Liver (tissue), 9 donors: ENCODE results near the gene MYBPH. TPM values are rescaled to one million over a fixed set of nuclear protein-coding genes. Genes with fewer than 3 reads are reported as not detected.

ENCODE experiments used
- DNase-seq: peaks from one replicate; pipeline ENCODE4 v3.0.0-alpha.2; 2017; ENCODE audit warnings: low spot score
- H3K27ac ChIP-seq, 2 donors: one replicate each; pipeline ENCODE4 v1.7.0; 2013; ENCODE audit warnings: inconsistent platforms in 2 of 2, low read length in 2 of 2, control low read depth in 1 of 2, low read depth in 1 of 2, mild to moderate bottlenecking in 1 of 2
- H3K27me3 ChIP-seq, 4 donors: one replicate each; pipeline versions ENCODE4 v1.6.1 to v1.7.0; 2013; ENCODE audit warnings: low read length in 3 of 4, inconsistent platforms in 1 of 4, mild to moderate bottlenecking in 1 of 4, moderate library complexity in 1 of 4; ENCODE audit not compliant: control insufficient read depth in 4 of 4, insufficient read depth in 4 of 4
- H3K36me3 ChIP-seq, 4 donors: one replicate each; pipeline versions ENCODE4 v1.6.1 to v1.7.0; 2013; ENCODE audit warnings: low read length in 3 of 4, mild to moderate bottlenecking in 3 of 4, low read depth in 1 of 4, moderate library complexity in 1 of 4; ENCODE audit not compliant: control insufficient read depth in 4 of 4, insufficient read depth in 3 of 4
- H3K4me1 ChIP-seq, 4 donors: one replicate each; pipeline versions ENCODE4 v1.6.1 to v1.7.0; 2013; ENCODE audit warnings: low read length in 3 of 4, mild to moderate bottlenecking in 3 of 4, moderate library complexity in 1 of 4; ENCODE audit not compliant: control insufficient read depth in 4 of 4, insufficient read depth in 4 of 4
- H3K4me3 ChIP-seq, 3 donors: one replicate each; pipeline versions ENCODE4 v1.6.1 to v1.7.0; 2013; ENCODE audit warnings: low read length in 3 of 3, control low read depth in 1 of 3, low read depth in 1 of 3, mild to moderate bottlenecking in 1 of 3
- H3K9ac ChIP-seq, 2 donors: one replicate each; pipeline ENCODE4 v1.7.0; 2013; ENCODE audit warnings: low read length in 2 of 2, mild to moderate bottlenecking in 2 of 2, moderate library complexity in 2 of 2, control low read depth in 1 of 2, low read depth in 1 of 2
- H3K9me3 ChIP-seq, 4 donors: one replicate each; pipeline versions ENCODE4 v1.6.1 to v1.7.0; 2013; ENCODE audit warnings: low read length in 3 of 4; ENCODE audit not compliant: control insufficient read depth in 4 of 4
- EGR1 ChIP-seq, 2 donors: IDR thresholded peaks; 2 replicates each; pipeline ENCODE4 v1.6.1; 2016 to 2018; ENCODE audit warnings: antibody characterized with exemption in 2 of 2, low read depth in 2 of 2
- FOXA1 ChIP-seq: IDR thresholded peaks from 2 replicates; pipeline ENCODE4 v1.6.1; 2016; ENCODE audit warnings: antibody characterized with exemption
- GABPA ChIP-seq, 2 donors: IDR thresholded peaks in 1 of 2; conservative IDR thresholded peaks in 1 of 2; 2 replicates each; pipeline ENCODE4 v1.6.1; 2016; ENCODE audit warnings: antibody characterized with exemption in 2 of 2, mild to moderate bottlenecking in 1 of 2, moderate library complexity in 1 of 2
- HNF4A ChIP-seq, 2 donors: conservative IDR thresholded peaks; 2 replicates each; pipeline ENCODE4 v1.6.1; 2016; ENCODE audit warnings: antibody characterized with exemption in 2 of 2, mild to moderate bottlenecking in 2 of 2
- HNF4G ChIP-seq: IDR thresholded peaks from 2 replicates; pipeline ENCODE4 v1.6.1; 2016; ENCODE audit warnings: antibody characterized with exemption
- JUND ChIP-seq, 2 donors: IDR thresholded peaks; 2 replicates each; pipeline ENCODE4 v1.6.1; 2016; ENCODE audit warnings: antibody characterized with exemption in 2 of 2
- NR2F2 ChIP-seq: IDR thresholded peaks from 2 replicates; pipeline ENCODE4 v1.6.1; 2016; ENCODE audit warnings: antibody characterized with exemption
- RAD21 ChIP-seq, 2 donors: IDR thresholded peaks; 2 replicates each; pipeline ENCODE4 v1.6.1; 2016; ENCODE audit warnings: antibody characterized with exemption in 2 of 2, mild to moderate bottlenecking in 2 of 2
- RXRA ChIP-seq, 2 donors: IDR thresholded peaks; 2 replicates each; pipeline ENCODE4 v1.6.1; 2017 to 2018; ENCODE audit warnings: antibody characterized with exemption in 2 of 2, mild to moderate bottlenecking in 1 of 2
- TAF1 ChIP-seq: conservative IDR thresholded peaks from 2 replicates; pipeline ENCODE4 v1.6.1; 2016; ENCODE audit warnings: antibody characterized with exemption, mild to moderate bottlenecking
- YY1 ChIP-seq: IDR thresholded peaks from 2 replicates; pipeline ENCODE4 v1.6.1; 2016; ENCODE audit warnings: antibody characterized with exemption, mild to moderate bottlenecking
- WGBS: extraction: QIAGEN DNeasy Blood & Tissue Kit; methylation state at CpG from one replicate; pipeline ENCODE4 v1.1.7; 2013; 5-methylcytosine and 5-hydroxymethylcytosine counted together
- polyA plus RNA-seq, 2 donors: library from polyadenylated mRNA; stranded (reverse) in 1 of 2; unstranded in 1 of 2; fragments of 200-250 nt in 1 of 2; fragments of >200 nt in 1 of 2; fragmentation: Nextera tagmentation in 1 of 2; extraction: Ambion mirVana in 1 of 2; gene quantifications; one replicate each; pipeline versions ENCODE4 v1.2.1 to v1.2.3, GENCODE V29; 2013 to 2015
- total RNA-seq, 2 donors: library from RNA; depleted of rRNA; stranded (reverse); fragments of >200 nt; gene quantifications; one replicate each; pipeline ENCODE4 v1.2.3, GENCODE V29; 2014
- TF ChIP-seq, protein P1 (sequence below): IDR thresholded peaks from 2 replicates; pipeline ENCODE4 v1.6.1; 2016; ENCODE audit warnings: antibody characterized with exemption
- TF ChIP-seq, protein P2 (sequence below): IDR thresholded peaks from 2 replicates; pipeline ENCODE4 v1.6.1; 2016; ENCODE audit warnings: antibody characterized with exemption
- TF ChIP-seq, protein P3 (sequence below): IDR thresholded peaks from 2 replicates; pipeline ENCODE4 v1.6.1; 2016; ENCODE audit warnings: antibody characterized with exemption
- TF ChIP-seq, protein P4 (sequence below): fragments of 150-350 bp; IDR thresholded peaks from 2 replicates; pipeline ENCODE4 v1.5.1; 2017; ENCODE audit warnings: improper control_type of control experiment, low read depth, low read length; ENCODE audit not compliant: missing input control
- TF ChIP-seq, protein P5 (sequence below): IDR thresholded peaks from 2 replicates; pipeline ENCODE4 v1.6.1; 2016; ENCODE audit warnings: antibody characterized with exemption, mild to moderate bottlenecking
- donor health status: healthy.
- donor health status: healthy.
- donor health status: healthy.
- donor health status: healthy.
- donor health status: healthy.

The MYBPH gene
- total and polyA plus RNA-seq, 4 donors: 0.09 TPM; not detected in 3

DNA sequence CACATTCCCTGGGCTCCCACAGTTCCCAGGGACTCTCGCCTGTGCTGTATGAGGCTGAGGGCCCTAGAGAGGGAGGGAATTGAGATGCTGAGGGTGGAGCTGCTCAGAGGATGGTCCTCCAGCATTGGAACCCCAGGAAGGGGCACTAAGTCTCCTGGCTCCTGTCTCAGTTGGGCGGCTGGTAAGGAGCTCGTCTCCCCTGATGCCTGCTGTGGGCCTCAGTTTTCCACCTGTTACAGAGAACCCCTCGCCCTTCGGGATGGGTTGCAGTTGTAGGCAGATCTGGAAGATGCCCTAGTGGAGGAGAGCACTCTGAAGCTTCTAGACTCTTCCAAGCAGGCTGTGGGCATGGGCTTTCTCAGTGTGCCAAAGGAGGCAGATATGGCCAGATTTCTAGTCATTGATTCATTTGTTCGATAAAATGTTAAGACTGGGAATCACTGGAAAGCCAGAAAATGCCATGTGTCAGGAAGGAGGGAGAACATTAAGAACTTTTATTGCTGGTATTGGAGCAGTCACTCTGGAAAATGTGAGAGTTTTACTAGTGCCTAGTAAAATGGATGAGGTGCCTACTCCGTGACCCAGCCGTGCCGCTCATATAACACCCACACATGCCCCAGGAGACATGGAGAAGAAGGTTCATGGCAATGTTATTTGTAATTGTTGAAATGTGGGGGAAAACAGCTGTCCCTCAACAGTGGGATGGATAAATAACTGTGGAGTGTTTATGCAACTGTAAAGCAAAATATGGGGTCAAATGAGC, 828 bp upstream of the MYBPH start:
- Histone ChIP-seq H3K27ac (no peak overlapping the region), H3K36me3 (no peaks in the 10 kb centered on the region), H3K4me1 (no peaks in the 10 kb centered on the region), H3K27me3 (no peaks in the 10 kb centered on the region), H3K9ac (no peak overlapping the region), H3K9me3 (no peaks in the 10 kb centered on the region), H3K4me3 (no peak overlapping the region)
- no peak for TF ChIP-seq EGR1 (IDR thresholded peaks at IDR 0.05; ENCODE audit: low read depth in 2 of 2)
- TF ChIP-seq HNF4A (conservative IDR thresholded peaks at IDR 0.05): no peak
- TF ChIP-seq RXRA (IDR thresholded peaks at IDR 0.05): no peak
- TF ChIP-seq, protein P1, sequence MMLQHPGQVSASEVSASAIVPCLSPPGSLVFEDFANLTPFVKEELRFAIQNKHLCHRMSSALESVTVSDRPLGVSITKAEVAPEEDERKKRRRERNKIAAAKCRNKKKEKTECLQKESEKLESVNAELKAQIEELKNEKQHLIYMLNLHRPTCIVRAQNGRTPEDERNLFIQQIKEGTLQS: no peak
- no peak for TF ChIP-seq GABPA (IDR thresholded peaks at IDR 0.05 in 1 of 2, conservative IDR thresholded peaks at IDR 0.05 in 1 of 2)
- DNase-seq: no peak
- WGBS: 93% methylated on average over 9 of the region's 9 CpGs

DNA sequence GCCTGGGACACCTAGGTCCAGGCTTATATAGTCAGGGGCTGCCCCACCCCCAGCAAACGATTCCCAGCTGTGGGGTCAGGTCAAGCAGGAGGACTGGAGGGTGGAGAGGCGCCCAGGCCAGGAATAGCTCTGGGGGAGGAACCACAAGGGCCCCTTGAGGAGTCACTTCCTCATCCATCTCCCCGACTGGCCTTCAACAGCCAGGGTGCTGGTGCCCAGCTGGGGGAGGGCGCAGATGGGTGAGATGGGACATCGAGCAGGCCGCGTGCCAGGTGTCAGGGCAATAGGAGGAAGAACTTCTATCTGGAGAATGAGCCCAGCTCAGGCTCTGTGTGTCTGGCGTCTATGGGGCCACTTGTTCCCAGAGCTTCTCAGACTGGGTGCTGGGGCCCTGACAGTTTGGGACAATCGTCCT, 208 bp upstream of the MYBPH start:
- Histone ChIP-seq H3K27me3 (no peaks in the 10 kb centered on the region), H3K36me3 (no peaks in the 10 kb centered on the region), H3K4me3 (no peak overlapping the region), H3K9me3 (no peaks in the 10 kb centered on the region), H3K4me1 (no peaks in the 10 kb centered on the region), H3K9ac (no peak overlapping the region), H3K27ac (no peak overlapping the region)
- TF ChIP-seq FOXA1: no peak
- TF ChIP-seq, protein P2, sequence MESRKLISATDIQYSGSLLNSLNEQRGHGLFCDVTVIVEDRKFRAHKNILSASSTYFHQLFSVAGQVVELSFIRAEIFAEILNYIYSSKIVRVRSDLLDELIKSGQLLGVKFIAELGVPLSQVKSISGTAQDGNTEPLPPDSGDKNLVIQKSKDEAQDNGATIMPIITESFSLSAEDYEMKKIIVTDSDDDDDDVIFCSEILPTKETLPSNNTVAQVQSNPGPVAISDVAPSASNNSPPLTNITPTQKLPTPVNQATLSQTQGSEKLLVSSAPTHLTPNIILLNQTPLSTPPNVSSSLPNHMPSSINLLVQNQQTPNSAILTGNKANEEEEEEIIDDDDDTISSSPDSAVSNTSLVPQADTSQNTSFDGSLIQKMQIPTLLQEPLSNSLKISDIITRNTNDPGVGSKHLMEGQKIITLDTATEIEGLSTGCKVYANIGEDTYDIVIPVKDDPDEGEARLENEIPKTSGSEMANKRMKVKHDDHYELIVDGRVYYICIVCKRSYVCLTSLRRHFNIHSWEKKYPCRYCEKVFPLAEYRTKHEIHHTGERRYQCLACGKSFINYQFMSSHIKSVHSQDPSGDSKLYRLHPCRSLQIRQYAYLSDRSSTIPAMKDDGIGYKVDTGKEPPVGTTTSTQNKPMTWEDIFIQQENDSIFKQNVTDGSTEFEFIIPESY: no peak
- 73% methylated on average over 9 of the region's 9 CpGs for WGBS
- no peak for DNase-seq

DNA sequence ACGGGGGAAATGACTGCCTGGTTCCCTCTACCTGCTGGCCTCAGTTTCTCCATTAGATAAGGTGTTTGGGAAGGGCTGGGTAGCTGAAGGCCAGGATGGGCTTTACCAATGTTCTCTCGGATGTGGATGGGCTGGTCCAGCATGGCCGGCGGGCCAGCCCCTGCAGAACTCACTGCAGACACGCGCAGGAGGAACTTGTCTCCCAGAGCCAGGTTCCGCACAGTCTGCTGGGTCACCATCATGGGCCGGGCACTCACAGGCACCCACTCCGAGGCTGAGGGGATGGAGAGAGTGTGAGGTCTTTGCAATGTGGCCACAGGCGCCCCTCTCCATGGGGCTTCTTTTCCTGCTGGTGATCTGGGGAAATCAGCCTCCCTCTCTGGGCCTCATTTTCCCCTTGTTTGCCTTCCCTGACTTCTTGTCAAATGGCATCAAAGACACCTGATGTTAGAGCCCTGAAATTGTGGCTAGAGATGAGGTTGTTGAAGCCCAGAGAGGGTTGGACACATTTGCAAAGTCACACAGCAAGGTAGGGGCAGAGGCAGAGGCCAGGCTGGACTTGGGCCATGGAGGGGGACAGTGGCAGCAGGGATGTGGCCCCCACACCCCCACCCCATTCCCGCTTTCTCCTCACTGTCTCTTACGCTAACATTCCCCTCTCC, 1.2 kb downstream of the MYBPH start:
- Histone ChIP-seq H3K27me3 (no peaks in the 10 kb centered on the region), H3K4me1 (no peaks in the 10 kb centered on the region), H3K9ac (no peak overlapping the region), H3K9me3 (no peaks in the 10 kb centered on the region), H3K27ac (no peak overlapping the region), H3K4me3 (no peak overlapping the region), H3K36me3 (no peaks in the 10 kb centered on the region)
- TF ChIP-seq, protein P1: no peak
- TF ChIP-seq, protein P3, sequence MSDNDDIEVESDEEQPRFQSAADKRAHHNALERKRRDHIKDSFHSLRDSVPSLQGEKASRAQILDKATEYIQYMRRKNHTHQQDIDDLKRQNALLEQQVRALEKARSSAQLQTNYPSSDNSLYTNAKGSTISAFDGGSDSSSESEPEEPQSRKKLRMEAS: no peak
- no peak for TF ChIP-seq JUND (IDR thresholded peaks at IDR 0.05)
- no peak for TF ChIP-seq YY1
- TF ChIP-seq, protein P4, sequence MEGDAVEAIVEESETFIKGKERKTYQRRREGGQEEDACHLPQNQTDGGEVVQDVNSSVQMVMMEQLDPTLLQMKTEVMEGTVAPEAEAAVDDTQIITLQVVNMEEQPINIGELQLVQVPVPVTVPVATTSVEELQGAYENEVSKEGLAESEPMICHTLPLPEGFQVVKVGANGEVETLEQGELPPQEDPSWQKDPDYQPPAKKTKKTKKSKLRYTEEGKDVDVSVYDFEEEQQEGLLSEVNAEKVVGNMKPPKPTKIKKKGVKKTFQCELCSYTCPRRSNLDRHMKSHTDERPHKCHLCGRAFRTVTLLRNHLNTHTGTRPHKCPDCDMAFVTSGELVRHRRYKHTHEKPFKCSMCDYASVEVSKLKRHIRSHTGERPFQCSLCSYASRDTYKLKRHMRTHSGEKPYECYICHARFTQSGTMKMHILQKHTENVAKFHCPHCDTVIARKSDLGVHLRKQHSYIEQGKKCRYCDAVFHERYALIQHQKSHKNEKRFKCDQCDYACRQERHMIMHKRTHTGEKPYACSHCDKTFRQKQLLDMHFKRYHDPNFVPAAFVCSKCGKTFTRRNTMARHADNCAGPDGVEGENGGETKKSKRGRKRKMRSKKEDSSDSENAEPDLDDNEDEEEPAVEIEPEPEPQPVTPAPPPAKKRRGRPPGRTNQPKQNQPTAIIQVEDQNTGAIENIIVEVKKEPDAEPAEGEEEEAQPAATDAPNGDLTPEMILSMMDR: no peak
- no peak for TF ChIP-seq HNF4A (conservative IDR thresholded peaks at IDR 0.05)
- no peak for TF ChIP-seq NR2F2
- TF ChIP-seq RAD21 (IDR thresholded peaks at IDR 0.05): no peak
- TF ChIP-seq HNF4G: no peak
- TF ChIP-seq, protein P5, sequence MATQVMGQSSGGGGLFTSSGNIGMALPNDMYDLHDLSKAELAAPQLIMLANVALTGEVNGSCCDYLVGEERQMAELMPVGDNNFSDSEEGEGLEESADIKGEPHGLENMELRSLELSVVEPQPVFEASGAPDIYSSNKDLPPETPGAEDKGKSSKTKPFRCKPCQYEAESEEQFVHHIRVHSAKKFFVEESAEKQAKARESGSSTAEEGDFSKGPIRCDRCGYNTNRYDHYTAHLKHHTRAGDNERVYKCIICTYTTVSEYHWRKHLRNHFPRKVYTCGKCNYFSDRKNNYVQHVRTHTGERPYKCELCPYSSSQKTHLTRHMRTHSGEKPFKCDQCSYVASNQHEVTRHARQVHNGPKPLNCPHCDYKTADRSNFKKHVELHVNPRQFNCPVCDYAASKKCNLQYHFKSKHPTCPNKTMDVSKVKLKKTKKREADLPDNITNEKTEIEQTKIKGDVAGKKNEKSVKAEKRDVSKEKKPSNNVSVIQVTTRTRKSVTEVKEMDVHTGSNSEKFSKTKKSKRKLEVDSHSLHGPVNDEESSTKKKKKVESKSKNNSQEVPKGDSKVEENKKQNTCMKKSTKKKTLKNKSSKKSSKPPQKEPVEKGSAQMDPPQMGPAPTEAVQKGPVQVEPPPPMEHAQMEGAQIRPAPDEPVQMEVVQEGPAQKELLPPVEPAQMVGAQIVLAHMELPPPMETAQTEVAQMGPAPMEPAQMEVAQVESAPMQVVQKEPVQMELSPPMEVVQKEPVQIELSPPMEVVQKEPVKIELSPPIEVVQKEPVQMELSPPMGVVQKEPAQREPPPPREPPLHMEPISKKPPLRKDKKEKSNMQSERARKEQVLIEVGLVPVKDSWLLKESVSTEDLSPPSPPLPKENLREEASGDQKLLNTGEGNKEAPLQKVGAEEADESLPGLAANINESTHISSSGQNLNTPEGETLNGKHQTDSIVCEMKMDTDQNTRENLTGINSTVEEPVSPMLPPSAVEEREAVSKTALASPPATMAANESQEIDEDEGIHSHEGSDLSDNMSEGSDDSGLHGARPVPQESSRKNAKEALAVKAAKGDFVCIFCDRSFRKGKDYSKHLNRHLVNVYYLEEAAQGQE: no peak
- TF ChIP-seq TAF1: no peak
- TF ChIP-seq FOXA1: no peak
- TF ChIP-seq EGR1 (IDR thresholded peaks at IDR 0.05; ENCODE audit: low read depth in 2 of 2): no peak
- DNase-seq: no peak
- 90% methylated on average over 12 of the region's 12 CpGs for WGBS
